Activated CD4-positive, CD25-positive, alpha-beta regulatory T cell treated with anti-CD3 and anti-CD28 coated beads, Interleukin-2, amount 50 U/mL, for 24 hours (primary cell): ENCODE results near the gene FGG.

Source experiments
- ATAC-seq, 2 donors: fragments of 150-1000 bp; cut with Tn5 transposase; one replicate each; pipeline ENCODE4 v1.10.0; 2021; ENCODE audit warnings: mild to moderate bottlenecking in 1 of 2, moderate library complexity in 1 of 2

The FGG gene

DNA sequence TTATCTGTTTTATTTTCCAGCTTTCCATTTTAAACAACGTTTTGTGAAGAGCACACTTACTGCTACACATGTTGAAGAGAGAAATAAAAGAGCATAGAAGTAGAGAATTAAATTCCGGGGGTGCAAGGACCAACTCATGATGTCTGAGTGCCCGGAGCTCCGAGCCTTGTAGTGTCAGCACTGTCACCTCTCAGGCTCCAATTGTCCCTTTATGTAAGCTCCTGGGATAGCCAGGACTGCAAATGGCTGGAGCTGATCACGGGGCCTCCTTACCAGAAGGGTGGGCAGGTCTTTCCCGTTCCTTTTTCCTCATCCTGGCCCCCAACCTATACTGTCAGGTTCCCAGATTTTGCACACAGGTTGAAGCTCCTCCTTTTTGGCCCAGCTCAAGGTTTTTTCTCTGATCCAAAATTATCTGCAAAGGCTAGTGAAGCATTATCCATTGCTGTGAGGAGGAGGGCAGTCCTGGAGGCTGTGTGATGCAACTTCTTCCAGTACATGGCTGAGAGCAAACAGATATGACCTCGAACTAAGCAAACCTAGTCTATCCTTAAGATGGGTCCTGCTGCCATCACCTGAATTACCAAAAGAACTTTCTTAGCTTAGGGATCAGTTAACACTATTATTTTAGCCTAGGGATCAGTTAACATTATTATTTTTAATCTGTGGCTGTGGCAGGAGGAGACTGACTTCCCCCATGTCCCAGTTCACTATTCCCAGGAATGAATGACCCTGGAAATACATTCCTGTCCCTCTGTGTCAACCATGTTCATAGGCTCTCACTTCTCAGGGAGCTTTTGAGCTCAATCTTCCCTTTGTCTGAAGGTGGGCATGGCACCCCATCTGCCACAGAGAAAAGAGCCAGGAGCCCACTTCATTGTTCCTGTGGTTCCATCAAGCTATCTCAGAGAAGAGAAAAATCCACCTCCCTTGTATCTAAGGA is at the start of gene FGG:
Gene FGG, minus strand, starts transcription at position 185 of the 943 bp plus-strand sequence. Its CDS starts 47 bp downstream, at position 138.
- no peak for ATAC-seq

GRCh38 chr4:154660052-154660451 is 47.6 kb upstream of the FGG start:
- ATAC-seq = no peak

DNA sequence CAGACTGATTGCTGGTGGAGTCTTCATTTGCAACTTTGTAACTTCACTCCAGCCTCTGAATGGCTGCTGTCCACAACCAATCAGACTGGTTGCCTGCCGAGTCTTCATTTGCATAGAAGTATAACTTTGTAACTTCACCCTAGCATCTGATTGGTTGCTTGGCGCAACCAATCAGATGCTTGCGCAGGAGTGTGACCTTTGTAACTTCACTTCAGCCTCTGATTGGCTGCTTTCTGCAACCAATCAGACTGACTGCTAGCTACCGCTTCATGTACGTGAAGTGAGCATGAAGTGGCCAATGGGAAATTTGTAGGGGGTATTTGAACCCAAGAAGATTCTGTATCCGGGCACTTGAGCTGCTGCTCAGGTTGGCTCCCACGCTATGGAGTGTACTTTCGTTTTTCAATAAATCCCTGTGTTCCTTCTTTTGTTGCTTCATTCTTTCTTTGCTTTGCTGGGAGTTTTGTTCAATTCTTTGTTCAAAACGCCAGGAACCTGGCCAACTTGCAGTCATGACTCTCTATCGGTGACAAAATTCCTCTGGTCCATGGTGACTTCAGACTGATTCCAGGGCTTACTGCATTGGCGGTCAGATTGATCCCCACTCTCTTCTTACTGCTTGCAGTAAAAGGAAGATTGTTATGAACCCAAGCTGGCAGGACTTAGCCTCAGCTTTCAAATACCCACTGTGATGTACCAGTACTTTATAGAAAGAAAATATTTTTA is 46.4 kb upstream of the FGG start:
- no peak for ATAC-seq

DNA sequence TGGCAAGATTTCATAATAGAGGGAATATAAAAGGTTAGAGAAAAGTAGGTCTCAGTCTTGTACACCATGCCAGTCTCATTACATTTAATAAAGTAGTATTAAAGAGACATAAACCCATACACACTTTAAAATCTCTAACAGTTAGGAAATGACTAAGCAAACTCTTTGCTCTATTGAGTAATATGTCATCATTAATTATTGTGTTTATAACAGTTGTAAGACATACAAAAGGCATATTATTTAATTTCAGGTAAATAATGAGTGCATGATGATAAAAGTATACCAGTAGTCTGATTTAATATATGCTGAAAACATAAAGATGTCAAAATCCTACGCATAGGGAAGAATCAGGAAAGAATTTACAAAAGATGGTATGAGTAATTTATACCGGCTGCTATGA is 31.0 kb upstream of the FGG start:
- no peak for ATAC-seq

DNA sequence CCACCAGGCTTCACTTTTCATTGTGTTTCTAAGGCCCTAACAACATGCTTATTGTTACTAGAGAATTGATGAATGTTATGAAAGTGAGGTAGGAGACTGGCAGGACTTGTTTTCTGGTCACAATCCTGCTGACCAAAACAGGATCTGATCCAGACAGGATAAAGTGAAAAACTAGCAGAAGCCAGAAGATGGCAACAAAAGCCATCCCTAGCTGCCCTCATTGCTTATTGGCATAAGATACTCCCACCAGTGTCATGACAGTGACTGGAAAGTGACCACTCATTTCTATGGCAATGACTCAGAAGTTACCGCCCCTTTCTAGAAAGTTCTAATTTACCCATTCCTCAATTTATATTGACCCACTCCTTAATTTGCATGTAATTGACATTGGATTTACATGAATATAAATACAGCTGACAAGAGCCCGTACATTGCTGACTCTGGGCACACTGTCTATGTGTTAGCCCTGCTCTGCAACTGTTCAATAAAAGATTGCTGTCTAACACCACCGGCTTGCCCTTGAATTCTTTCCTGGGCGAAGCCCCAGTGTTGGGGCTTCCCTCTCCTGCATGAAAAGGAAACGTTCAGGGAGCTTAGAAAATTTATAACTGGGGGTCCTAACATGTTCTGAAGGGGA is 30.0 kb upstream of the FGG start:
- ATAC-seq = no peak

GRCh38 chr4:154640999-154641398 is 28.5 kb upstream of the FGG start:
- ATAC-seq = no peak

- ATAC-seq = no peak
Measured at GRCh38 chr4:154634058-154634457, 21.6 kb upstream of the FGG start.

- ATAC-seq = no peak
Measured at GRCh38 chr4:154631828-154632227, 19.4 kb upstream of the FGG start.

DNA sequence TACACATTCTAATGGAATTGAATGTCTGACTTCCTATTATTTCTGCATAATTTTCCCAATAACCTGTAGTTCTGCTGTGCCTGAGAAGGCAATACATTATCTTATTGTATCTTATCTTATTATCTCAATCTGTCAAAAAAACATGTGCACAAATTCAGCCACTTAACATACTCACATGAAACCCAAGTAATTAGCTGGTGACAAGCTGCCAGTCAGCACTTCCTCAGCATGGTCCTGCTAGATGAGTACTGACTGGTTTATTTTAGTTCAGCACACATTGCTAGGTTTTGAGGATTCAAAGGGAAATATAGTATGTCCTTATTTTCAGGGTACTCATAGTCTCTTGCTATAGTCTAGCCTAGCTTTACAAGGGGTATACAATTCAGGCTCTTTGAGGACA is 17.9 kb upstream of the FGG start:
- ATAC-seq = no peak

DNA sequence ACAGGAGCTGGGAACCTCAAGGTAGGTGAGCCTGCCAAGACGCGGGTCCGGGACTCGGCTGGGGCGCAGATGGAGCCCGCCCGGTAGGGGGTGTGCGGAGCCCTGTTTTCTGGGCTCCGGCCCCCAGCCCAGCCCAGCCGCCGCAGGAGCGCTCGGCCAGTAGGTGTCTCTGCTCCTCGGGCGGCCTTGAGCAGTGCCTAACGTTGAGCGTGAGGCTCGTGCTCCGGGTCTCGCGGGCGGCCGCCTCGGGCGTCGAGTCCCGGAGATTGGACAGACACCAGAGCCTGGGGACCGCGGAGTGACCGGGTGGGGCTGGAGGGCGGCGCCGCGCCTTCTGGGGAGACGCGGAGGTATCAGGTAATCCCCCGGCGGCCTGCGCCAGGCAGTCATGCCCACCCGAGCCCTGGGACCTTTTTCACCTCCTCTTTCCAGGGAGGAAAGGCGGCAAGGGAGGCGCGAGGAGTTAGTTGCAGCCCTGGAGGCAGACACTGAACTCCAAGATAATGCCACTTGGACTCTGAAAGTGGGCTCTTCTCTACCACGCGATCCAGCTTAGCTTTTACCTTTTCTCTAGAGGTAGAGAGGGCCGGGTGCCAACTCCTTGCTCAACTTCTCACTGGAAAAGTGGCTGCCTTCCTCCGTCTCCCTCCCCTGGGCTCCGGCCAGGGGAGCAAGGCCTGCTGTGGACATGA is 14.5 kb upstream of the FGG start:
- peak; percentile 75 to 85 for ATAC-seq

GRCh38 chr4:154625971-154626370 is 13.5 kb upstream of the FGG start:
- no peak for ATAC-seq

GRCh38 chr4:154623995-154624394 is 11.5 kb upstream of the FGG start:
- ATAC-seq = no peak

DNA sequence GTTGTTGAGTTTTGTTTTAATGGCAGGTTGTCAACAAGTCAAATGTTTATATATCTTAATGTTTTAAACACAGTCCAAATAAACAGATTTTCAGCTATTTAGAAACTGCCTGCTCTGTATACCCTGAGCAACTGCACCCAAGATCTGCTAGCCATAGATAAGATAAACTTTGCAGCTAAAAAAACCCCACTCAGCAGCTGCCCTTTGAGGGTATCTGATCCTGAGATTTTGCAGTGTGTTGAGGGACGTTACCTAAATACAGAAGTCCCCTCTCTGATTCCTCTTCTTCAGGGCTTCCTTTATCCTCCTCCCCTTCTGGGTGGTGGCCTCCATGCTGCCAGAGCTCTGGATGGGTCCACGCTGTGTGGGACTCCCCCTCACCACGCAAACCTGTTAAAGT is 11.0 kb upstream of the FGG start:
- ATAC-seq = no peak

GRCh38 chr4:154622598-154622997 is 10.1 kb upstream of the FGG start:
- ATAC-seq = no peak

DNA sequence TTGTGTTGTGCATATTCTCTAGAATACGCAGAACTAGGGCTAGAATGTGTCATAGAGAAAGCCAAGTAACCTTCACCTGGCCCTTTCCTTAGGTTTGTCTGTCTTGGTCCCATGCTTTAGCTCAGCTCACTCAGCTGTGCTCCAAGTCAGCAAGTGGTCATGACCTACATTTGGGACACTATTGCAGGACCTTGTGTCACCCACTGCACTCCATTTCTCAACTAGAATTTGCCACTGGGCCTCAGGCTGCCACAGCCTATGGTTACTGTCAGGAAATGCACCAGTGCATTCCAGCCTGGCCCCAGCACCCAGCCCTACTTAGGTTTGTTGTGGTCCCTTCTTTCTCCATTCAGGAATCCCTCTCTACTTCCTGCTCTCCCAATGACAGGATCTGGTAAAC is 7.7 kb upstream of the FGG start:
- no peak for ATAC-seq

DNA sequence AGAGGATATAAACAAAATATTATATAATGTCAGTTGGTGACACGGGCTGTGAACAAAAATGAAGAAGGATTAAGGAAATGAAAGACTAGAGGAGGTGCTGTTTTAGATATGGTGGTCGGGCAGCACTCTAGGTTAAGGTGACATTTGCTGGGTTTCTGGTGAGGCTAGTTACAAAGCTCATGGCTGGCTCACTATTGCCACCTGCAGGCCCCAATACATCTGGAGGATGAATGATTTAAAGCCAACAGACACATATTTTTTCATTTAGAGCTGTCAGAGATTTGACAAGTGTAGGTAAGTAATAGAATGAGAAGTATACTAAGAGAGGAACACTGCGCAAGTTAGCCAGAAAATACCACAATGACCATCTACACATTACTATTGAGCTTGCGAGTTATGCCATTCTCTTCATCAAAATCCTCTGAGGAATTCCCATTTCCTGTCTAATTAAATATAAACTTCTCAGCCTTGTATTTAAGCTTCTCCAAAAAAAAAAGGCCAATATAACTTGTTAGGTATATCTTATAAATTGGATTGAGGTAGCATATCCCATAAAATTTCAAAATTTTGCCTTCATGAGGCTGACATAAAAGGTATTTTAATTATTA is 6.4 kb upstream of the FGG start:
- ATAC-seq = peak; percentile 45 to 46

DNA sequence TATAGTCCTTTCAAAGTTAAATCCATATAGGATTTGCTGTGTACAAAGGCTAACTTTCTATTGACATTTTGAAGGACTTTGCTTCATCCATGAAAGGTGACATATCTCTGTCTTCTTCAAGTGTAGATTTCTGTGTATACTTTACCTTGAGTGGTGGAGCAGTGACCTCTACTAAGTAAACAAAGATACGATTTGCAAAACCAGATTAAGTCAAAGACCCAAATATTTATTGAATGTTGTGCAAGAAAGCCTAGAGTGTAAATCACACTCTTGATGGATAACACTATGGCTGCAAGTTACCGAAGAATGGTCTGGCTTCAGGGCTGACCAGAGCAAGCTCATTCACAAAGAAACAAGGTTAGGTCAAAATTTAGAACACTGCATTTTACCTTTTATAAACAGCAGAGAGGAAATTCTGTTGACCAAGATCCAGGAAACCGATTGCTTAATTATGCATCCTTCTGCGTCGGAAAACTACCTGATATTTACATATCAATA is 5.4 kb upstream of the FGG start:
- ATAC-seq = no peak

- ATAC-seq = peak in 1 of 2 donors; percentile 58
Measured at GRCh38 chr4:154616731-154617130, 4.3 kb upstream of the FGG start.

- no peak for ATAC-seq
Measured at GRCh38 chr4:154616287-154616686, 3.8 kb upstream of the FGG start.

DNA sequence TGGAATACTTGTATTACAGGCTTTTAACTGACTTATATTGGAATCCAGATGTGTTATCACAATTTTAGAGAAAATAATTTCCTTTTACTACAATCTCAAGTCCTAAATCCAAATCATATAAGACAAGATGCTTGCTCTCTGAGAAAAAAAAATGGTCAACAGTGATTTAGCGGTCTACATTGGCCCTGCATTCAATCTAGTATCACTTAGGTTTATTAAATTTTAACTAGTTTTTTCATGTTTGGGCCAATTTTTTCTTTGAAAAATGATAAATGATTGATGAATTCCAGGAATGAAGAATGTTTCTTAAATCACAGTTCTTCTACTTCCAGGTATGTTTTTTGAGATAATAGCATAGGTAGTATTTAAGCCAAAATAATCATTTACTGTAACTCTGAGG is 2.8 kb upstream of the FGG start:
- ATAC-seq = no peak

DNA sequence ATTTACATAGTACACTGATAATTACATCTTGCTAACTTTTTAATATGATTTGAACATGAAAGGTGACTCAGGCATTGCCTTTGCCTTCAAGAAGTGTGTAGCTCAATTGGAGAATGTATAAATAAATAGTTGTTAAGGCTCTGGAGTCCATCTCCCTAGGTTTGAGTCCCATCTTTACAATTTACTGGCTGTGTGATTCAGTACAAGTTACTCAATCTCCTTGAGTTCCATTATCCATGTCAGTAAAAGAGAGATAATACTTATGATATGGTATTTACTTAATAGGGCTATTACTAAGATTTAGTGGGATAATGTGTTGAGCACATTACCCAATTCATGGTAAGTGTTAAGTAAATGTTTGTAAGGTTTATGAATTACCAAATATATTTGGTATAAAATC is 1.9 kb upstream of the FGG start:
- ATAC-seq = no peak

- no peak for ATAC-seq
Measured at GRCh38 chr4:154611833-154612232, 623 bp downstream of the FGG start.
